Fibroblast of lung (primary cell): ENCODE results near the gene LRP1-AS. TPM values are rescaled to one million over a fixed set of nuclear protein-coding genes. Genes with fewer than 3 reads are reported as not detected.

Experiments used
- DNase-seq, 2 donors: peaks; one replicate each; pipeline versions ENCODE4 v3.0.0 to v3.0.0-alpha.2; 2010; ENCODE audit warnings: low read depth in 2 of 2
- H2AFZ ChIP-seq: 2 replicates; pipeline ENCODE4 v1.5.1; 2012; ENCODE audit warnings: low read length, control low read depth, inconsistent platforms
- H3K27ac ChIP-seq: 2 replicates; pipeline ENCODE4 v1.5.1; 2011; ENCODE audit warnings: low read length, control low read depth; ENCODE audit not compliant: insufficient read depth
- H3K27me3 ChIP-seq: 2 replicates; pipeline ENCODE4 v1.5.1; 2011; ENCODE audit warnings: mild to moderate bottlenecking, low read length; ENCODE audit not compliant: control insufficient read depth, insufficient read depth
- H3K36me3 ChIP-seq: 2 replicates; pipeline ENCODE4 v1.5.1; 2011; ENCODE audit warnings: low read length; ENCODE audit not compliant: control insufficient read depth, insufficient read depth
- H3K4me1 ChIP-seq: 2 replicates; pipeline ENCODE4 v1.5.1; 2011; ENCODE audit warnings: low read length; ENCODE audit not compliant: control insufficient read depth, insufficient read depth; ENCODE audit errors: extremely low read depth
- H3K4me2 ChIP-seq: 2 replicates; pipeline ENCODE4 v1.5.1; 2011; ENCODE audit warnings: low read length, control low read depth; ENCODE audit not compliant: insufficient read depth; ENCODE audit errors: extremely low read depth
- H3K4me3 ChIP-seq, 4 experiments: fragments of 200-600 bp in 1 of 4; sonication (generic) in 1 of 4; replicated peaks in 1 of 4; 2 replicates each; pipeline ENCODE4 v1.5.1; 2011 to 2016; ENCODE audit warnings: low read length in 4 of 4, low read depth in 3 of 4, mild to moderate bottlenecking in 3 of 4, control low read depth in 2 of 4, inconsistent platforms in 1 of 4, mixed read lengths in 1 of 4; ENCODE audit not compliant: insufficient read depth in 1 of 4; ENCODE audit errors: control extremely low read depth in 1 of 4
- H3K79me2 ChIP-seq: 2 replicates; pipeline ENCODE4 v1.5.1; 2012; ENCODE audit warnings: mild to moderate bottlenecking, low read length, inconsistent platforms; ENCODE audit not compliant: control insufficient read depth, insufficient read depth
- H3K9ac ChIP-seq: 2 replicates; pipeline ENCODE4 v1.5.1; 2011; ENCODE audit warnings: mild to moderate bottlenecking, low read length, control low read depth; ENCODE audit not compliant: insufficient read depth
- H3K9me3 ChIP-seq: 2 replicates; pipeline ENCODE4 v1.5.1; 2012; ENCODE audit warnings: low read depth, low read length; ENCODE audit not compliant: control insufficient read depth, insufficient read depth
- H4K20me1 ChIP-seq: 2 replicates; pipeline ENCODE4 v1.5.1; 2011; ENCODE audit warnings: low read length; ENCODE audit not compliant: control insufficient read depth, insufficient read depth; ENCODE audit errors: extremely low read depth
- EZH2 ChIP-seq: IDR thresholded peaks from 2 replicates; pipeline ENCODE4 v1.5.1; 2012; ENCODE audit warnings: low read length, control low read depth, mild to moderate bottlenecking; ENCODE audit errors: missing control alignments
- polyA plus RNA-seq, 2 donors: library from polyadenylated mRNA; depleted of rRNA in 1 of 2; stranded (reverse) in 1 of 2; unstranded in 1 of 2; fragments of >200 nt; gene quantifications; 2 replicates each; pipeline ENCODE4 v1.2.1, GENCODE V29; 2011 to 2012; ENCODE audit warnings: missing spikeins in 1 of 2
- total RNA-seq: library from RNA; depleted of rRNA; stranded (reverse); fragments of >200 nt; gene quantifications from 2 replicates; pipeline ENCODE4 v1.2.1, GENCODE V29; 2014
- TF ChIP-seq, protein P1 (sequence below), 2 donors: IDR thresholded peaks in 1 of 2; conservative IDR thresholded peaks in 1 of 2; 1 replicate in 1 of 2; 2 replicates in 1 of 2; pipeline ENCODE4 v1.5.1; 2011 to 2012; ENCODE audit warnings: low read length in 2 of 2, control low read depth in 1 of 2, inconsistent platforms in 1 of 2, low read depth in 1 of 2, mild to moderate bottlenecking in 1 of 2

LRP1-AS gene
- total and polyA plus RNA-seq, 2 donors (not counting 1 experiment from before 2014, with no cell fraction given): not detected

DNA sequence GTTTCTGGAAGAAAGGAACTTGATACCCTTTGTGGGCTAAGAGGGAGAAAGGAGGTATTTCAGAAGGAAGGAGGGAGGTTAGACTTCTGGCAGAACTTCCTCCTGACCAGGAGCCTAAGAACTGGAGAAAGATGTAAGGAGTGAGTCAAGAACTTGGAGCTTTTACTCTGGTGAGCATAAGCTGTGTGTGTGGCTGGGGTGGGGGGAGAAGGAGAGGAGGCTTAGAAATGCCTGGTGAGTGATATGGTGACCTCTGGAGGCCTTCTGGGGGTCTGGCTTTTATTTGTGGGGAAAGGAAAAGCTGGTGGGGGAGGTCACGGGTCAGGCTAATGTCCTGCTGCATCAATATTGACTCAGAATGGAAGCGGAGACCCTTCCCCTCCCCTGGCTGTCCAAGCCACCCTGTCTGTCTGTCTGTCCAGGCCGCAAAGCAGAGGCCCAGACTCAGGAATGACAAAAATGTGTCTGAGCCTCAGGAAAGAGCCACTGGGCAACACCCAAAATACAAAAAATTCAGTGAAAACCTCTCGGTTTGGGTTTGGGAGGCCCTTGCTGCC lies 14.3 kb downstream of the LRP1-AS start:
- H2AFZ ChIP-seq: no peak overlapping the region
- peak; percentile 46 to 74 for DNase-seq
- peaks cover 91% of the 10 kb centered on the region for H3K79me2 ChIP-seq
- H3K4me3 ChIP-seq: peak overlapping the region; percentile 8 to 95 (median 82)
- peaks cover 6% of the 10 kb centered on the region for H3K36me3 ChIP-seq
- no peak for TF ChIP-seq EZH2
- TF ChIP-seq, protein P1, sequence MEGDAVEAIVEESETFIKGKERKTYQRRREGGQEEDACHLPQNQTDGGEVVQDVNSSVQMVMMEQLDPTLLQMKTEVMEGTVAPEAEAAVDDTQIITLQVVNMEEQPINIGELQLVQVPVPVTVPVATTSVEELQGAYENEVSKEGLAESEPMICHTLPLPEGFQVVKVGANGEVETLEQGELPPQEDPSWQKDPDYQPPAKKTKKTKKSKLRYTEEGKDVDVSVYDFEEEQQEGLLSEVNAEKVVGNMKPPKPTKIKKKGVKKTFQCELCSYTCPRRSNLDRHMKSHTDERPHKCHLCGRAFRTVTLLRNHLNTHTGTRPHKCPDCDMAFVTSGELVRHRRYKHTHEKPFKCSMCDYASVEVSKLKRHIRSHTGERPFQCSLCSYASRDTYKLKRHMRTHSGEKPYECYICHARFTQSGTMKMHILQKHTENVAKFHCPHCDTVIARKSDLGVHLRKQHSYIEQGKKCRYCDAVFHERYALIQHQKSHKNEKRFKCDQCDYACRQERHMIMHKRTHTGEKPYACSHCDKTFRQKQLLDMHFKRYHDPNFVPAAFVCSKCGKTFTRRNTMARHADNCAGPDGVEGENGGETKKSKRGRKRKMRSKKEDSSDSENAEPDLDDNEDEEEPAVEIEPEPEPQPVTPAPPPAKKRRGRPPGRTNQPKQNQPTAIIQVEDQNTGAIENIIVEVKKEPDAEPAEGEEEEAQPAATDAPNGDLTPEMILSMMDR (conservative IDR thresholded peaks at IDR 0.05 in 1 of 2, IDR thresholded peaks at IDR 0.05 in 1 of 2; ENCODE audit: low read depth in 1 of 2, low read length in 2 of 2): no peak
- H3K9ac ChIP-seq: peak overlapping the region; percentile 45
- peak overlapping the region; percentile 95 for H3K4me2 ChIP-seq
- H3K9me3 ChIP-seq: no peaks in the 10 kb centered on the region
- no peaks in the 10 kb centered on the region for H4K20me1 ChIP-seq
- H3K27me3 ChIP-seq: no peaks in the 10 kb centered on the region
- peak overlapping the region; percentile 85 for H3K27ac ChIP-seq
- peaks cover 58% of the 10 kb centered on the region for H3K4me1 ChIP-seq

DNA sequence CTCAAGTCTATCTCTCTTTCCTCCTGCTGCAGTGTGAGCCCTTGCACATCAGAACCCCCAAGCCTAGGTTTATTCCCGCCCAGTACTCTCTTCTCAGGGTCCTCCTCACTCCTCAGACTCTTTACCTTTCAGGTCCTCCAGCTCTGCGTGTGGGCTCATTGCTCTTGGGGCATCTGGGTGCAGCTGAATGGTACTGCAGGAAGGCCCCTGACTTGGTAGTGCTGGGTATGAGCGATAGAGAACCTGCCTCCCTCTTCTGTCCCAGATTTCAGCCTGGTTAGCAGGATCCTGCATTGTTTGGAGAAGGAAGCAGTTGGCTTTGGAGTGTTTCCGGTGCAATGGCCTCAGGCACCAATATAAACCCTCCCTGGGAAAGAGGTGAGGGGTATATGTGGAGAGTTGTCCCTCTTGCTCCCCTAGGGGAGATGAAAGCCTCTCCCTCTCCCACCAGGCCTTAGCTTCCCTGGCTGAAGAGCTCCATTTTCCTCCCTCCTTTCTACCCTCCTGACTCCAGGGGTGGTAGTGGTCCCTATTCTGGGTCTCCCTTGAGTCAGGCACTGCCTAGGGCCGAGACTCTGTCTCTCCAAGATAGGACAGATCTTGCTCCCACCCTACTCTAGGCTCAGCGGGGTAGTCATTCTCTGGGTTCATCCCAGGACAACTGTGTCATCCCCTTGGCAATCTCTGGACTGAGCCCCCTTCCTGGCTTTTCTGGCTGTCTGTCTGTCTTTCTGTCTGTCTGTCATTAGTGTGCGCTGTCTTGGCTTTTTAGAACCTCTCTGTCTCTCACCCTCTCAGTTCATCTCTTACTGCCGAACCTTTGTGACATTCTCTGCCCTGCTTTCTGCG lies 15.3 kb downstream of the LRP1-AS start:
- Histone ChIP-seq H3K27ac (peak overlapping the region; percentile 85), H3K79me2 (peaks cover 81% of the 10 kb centered on the region), H3K36me3 (peaks cover 6% of the 10 kb centered on the region), H3K9me3 (no peaks in the 10 kb centered on the region), H4K20me1 (no peaks in the 10 kb centered on the region), H3K27me3 (no peaks in the 10 kb centered on the region), H2AFZ (no peak overlapping the region), H3K9ac (peak overlapping the region; percentile 45), H3K4me2 (peak overlapping the region; percentile 95), H3K4me1 (peaks cover 52% of the 10 kb centered on the region), H3K4me3 (peak overlapping the region; percentile 8 to 95 (median 82))
- TF ChIP-seq, protein P1 (conservative IDR thresholded peaks at IDR 0.05 in 1 of 2, IDR thresholded peaks at IDR 0.05 in 1 of 2; ENCODE audit: low read depth in 1 of 2, low read length in 2 of 2): no peak
- no peak for TF ChIP-seq EZH2
- DNase-seq: no peak

DNA sequence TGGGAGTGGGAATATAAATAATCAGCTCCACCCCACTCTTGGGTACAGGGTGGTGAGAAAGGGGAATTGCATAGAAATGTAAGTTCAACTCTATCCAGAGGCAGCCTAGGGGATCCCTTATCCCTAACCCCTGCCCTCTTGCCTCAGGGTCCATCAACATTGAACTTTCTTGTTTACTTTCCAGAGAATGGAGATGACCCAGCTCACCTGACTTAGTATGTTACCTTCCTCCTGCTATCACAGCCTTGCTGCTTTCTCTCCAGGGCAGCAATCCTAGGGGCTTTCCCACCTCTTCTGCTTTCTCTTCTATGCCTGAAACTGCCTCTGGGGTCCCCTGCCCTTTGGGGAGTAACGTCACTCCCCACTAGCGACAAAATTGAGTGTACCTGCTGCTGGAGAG lies 16.5 kb downstream of the LRP1-AS start:
- Histone ChIP-seq H3K79me2 (peaks cover 71% of the 10 kb centered on the region), H3K4me2 (peak overlapping the region; percentile 95)

More for the DNA sequence above, 16.5 kb downstream of the LRP1-AS start:
- TF ChIP-seq EZH2: no peak
- TF ChIP-seq, protein P1 (conservative IDR thresholded peaks at IDR 0.05 in 1 of 2, IDR thresholded peaks at IDR 0.05 in 1 of 2; ENCODE audit: low read depth in 1 of 2, low read length in 2 of 2): no peak
- Histone ChIP-seq H3K9ac (peak overlapping the region; percentile 13), H3K27ac (peak overlapping the region; percentile 73), H2AFZ (no peak overlapping the region), H3K27me3 (no peaks in the 10 kb centered on the region), H3K9me3 (no peaks in the 10 kb centered on the region), H3K4me3 (peak overlapping the region; percentile 70 to 95 (median 91)), H3K4me1 (peaks cover 50% of the 10 kb centered on the region), H3K36me3 (peaks cover 4% of the 10 kb centered on the region), H4K20me1 (no peaks in the 10 kb centered on the region)
- no peak for DNase-seq
